ENCODE results near the gene SOCS6.

SOCS6 gene

DNA sequence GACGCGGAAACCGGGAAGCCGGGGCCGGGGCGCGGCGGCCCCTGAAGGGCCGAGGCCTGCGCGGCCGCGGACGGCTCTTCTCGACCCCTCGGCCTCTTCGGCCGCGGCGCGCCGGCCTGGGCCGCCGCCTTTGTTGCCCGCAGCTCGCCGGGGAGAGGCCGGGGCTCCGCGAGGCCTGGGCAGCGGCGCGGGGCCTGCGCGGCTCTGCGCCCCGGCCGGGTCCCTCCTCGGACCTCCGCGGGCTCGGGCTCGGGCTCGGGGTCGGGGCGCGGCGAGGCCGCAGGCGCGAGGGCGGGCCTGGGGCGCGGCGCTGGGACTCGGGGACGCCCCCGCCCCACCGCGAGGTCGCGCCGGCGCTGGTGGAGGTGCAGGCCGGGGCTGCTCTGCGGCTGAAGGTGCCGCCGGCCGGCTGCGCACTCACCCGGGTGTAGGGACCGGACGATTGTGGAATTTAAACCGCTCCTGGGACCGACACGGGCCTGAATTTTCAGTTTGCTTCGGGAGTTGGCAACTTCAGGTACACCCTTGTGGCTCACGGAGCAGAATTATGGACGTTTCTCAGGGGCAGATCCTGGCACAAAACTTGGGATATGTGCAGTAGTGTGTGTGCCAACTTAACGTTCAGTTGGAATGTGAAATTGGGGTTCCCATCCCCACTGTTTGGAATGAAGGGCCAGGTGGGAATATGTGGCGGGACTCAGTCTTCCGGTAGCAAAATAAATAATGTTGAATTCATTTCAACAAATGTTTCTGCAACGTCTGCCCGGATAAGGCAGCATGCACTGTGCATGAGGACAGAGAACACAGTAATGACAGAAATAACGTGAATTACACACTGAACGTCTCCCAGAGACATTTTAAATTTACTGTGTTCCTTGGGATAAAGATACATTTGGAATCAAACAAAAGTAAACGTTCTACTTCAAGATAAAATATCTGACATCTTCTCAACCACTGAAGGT is 787 bp downstream of the SOCS6 start:
- DNase-seq (ENCODE audit: low read depth) = no peak
- peak overlapping the region; percentile 84 for H3K4me3 ChIP-seq (ENCODE audit: low read depth, low read length)
- no peak for TF ChIP-seq CTCF (IDR thresholded peaks at IDR 0.05; ENCODE audit: low read depth, low read length, missing control alignments)

- DNase-seq (ENCODE audit: low read depth) = no peak
- H3K4me3 ChIP-seq (ENCODE audit: low read depth, low read length) = peak overlapping the region; percentile 84; the same call in 1 of the 2 replicates
- no peak for TF ChIP-seq CTCF (IDR thresholded peaks at IDR 0.05; ENCODE audit: low read depth, low read length, missing control alignments)
Observed at GRCh38 chr18:70290482-70291294, 1.8 kb downstream of the SOCS6 start.

GRCh38 chr18:70291295-70291574 is 2.4 kb downstream of the SOCS6 start:
- TF ChIP-seq CTCF (IDR thresholded peaks at IDR 0.05; ENCODE audit: low read depth, low read length, missing control alignments) = no peak
- no peak overlapping the region for H3K4me3 ChIP-seq (ENCODE audit: low read depth, low read length)

GRCh38 chr18:70292628-70293027 is 3.8 kb downstream of the SOCS6 start:
- H3K4me3 ChIP-seq (ENCODE audit: low read depth, low read length) = no peak overlapping the region
- no peak for DNase-seq (ENCODE audit: low read depth)

More at GRCh38 chr18:70291295-70291574, 2.4 kb downstream of the SOCS6 start:
- no peak for DNase-seq (ENCODE audit: low read depth)

GRCh38 chr18:70293166-70293565 is 4.3 kb downstream of the SOCS6 start:
- no peak for TF ChIP-seq CTCF (IDR thresholded peaks at IDR 0.05; ENCODE audit: low read depth, low read length, missing control alignments)
- H3K4me3 ChIP-seq (ENCODE audit: low read depth, low read length) = no peak overlapping the region
- no peak for DNase-seq (ENCODE audit: low read depth)

More at GRCh38 chr18:70292628-70293027, 3.8 kb downstream of the SOCS6 start:
- TF ChIP-seq CTCF (IDR thresholded peaks at IDR 0.05; ENCODE audit: low read depth, low read length, missing control alignments) = no peak

DNA sequence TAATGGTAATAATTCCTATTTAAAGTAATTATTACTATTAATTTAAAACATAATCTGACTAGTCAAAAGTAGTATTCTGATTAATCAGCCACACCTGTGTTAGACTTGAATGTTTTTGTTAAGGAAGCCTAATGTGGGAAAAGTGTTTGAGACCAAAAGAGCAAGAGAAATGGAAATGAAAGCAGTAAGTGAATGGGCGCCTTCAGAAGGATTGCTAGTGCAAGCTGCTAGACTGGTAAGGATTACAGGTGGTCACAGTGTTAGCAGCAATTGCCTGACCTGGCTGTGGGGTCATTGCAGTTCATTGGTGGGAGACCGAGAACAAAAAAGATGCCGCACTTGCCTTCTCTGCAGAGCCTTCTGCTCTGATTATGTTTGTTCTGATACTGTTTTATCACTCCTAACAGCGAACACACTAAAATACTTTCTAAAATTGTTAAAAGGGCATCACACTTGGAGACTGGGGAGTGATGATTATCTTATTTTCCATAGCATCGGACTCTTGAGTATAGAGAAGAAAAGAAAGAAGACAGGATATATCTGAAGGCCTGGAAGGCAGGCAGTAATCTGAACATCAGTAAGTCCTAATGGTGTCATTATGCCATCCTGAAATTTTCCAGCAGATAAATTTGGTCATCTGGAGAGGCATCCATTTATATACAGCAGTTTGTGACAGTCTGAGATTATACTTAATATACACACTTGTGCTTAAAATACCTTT is 5.8 kb downstream of the SOCS6 start:
- TF ChIP-seq CTCF (IDR thresholded peaks at IDR 0.05; ENCODE audit: low read depth, low read length, missing control alignments) = no peak
- no peak overlapping the region for H3K4me3 ChIP-seq (ENCODE audit: low read depth, low read length)
- DNase-seq (ENCODE audit: low read depth) = no peak

All from GM12864 (cell line).